Neural progenitor cell (in vitro differentiated cells): Measurements from ENCODE around the gene PFDN4.

Experiments
- EZH2 ChIP-seq: fragments of 200-600 bp; sonication (generic); IDR thresholded peaks from 2 replicates; pipeline ENCODE4 v1.6.1; 2017; ENCODE audit warnings: antibody characterized with exemption, mild to moderate bottlenecking, moderate library complexity
- TF ChIP-seq, protein P1 (sequence below): fragments of 200-600 bp; sonication (generic); IDR thresholded peaks from 2 replicates; pipeline ENCODE4 v1.5.1; 2017; ENCODE audit warnings: antibody characterized with exemption, mild to moderate bottlenecking

DNA sequence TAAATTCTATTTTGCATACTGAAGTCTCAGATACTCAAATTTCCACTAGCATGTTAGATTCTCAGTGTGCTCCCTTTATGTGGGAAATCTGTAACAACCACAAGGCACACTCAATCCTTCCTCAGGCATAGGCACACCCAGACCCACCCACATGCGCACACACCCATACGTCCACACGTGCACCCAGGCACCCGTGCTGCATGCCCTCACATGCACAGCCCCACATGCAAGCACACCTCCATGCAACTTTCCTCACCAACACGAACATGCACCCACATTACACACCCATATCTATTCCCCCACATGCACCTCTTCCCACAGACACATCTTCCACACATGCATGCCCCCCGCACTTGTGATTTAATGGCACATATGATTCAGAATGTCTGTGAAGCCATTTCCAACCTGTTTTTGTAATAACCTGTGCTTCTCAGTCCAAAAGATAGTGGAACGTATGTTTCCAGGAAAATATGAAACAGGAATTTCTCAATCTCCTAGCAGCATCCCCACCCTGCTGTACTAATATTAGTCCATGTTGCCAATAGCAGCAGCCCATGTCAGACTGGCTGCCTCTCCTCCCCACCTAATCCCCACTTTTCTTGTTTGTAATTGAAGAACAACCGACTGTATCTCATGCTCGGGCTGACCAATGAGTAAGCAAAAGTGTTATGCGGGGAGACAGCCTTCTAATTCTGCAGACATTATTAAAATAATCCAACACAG, 22.8 kb upstream of the PFDN4 start:
- TF ChIP-seq, protein P1, sequence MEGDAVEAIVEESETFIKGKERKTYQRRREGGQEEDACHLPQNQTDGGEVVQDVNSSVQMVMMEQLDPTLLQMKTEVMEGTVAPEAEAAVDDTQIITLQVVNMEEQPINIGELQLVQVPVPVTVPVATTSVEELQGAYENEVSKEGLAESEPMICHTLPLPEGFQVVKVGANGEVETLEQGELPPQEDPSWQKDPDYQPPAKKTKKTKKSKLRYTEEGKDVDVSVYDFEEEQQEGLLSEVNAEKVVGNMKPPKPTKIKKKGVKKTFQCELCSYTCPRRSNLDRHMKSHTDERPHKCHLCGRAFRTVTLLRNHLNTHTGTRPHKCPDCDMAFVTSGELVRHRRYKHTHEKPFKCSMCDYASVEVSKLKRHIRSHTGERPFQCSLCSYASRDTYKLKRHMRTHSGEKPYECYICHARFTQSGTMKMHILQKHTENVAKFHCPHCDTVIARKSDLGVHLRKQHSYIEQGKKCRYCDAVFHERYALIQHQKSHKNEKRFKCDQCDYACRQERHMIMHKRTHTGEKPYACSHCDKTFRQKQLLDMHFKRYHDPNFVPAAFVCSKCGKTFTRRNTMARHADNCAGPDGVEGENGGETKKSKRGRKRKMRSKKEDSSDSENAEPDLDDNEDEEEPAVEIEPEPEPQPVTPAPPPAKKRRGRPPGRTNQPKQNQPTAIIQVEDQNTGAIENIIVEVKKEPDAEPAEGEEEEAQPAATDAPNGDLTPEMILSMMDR, result no peak
- TF ChIP-seq EZH2, result no peak
